Fibroblast of lung (primary cell): ENCODE measurements around the gene HNF1B. TPM values are rescaled to one million over a fixed set of nuclear protein-coding genes. Genes with fewer than 3 reads are reported as not detected.
A peak's percentile ranks its signal among the peaks of the same experiment; 100 is the strongest.

Experiments used
- DNase-seq, 2 donors: peaks; one replicate each; pipeline versions ENCODE4 v3.0.0 to v3.0.0-alpha.2; 2010; ENCODE audit warnings: low read depth in 2 of 2
- H2AFZ ChIP-seq: 2 replicates; pipeline ENCODE4 v1.5.1; 2012; ENCODE audit warnings: low read length, control low read depth, inconsistent platforms
- H3K27ac ChIP-seq: 2 replicates; pipeline ENCODE4 v1.5.1; 2011; ENCODE audit warnings: low read length, control low read depth; ENCODE audit not compliant: insufficient read depth
- H3K27me3 ChIP-seq: 2 replicates; pipeline ENCODE4 v1.5.1; 2011; ENCODE audit warnings: mild to moderate bottlenecking, low read length; ENCODE audit not compliant: control insufficient read depth, insufficient read depth
- H3K36me3 ChIP-seq: 2 replicates; pipeline ENCODE4 v1.5.1; 2011; ENCODE audit warnings: low read length; ENCODE audit not compliant: control insufficient read depth, insufficient read depth
- H3K4me1 ChIP-seq: 2 replicates; pipeline ENCODE4 v1.5.1; 2011; ENCODE audit warnings: low read length; ENCODE audit not compliant: control insufficient read depth, insufficient read depth; ENCODE audit errors: extremely low read depth
- H3K4me2 ChIP-seq: 2 replicates; pipeline ENCODE4 v1.5.1; 2011; ENCODE audit warnings: low read length, control low read depth; ENCODE audit not compliant: insufficient read depth; ENCODE audit errors: extremely low read depth
- H3K4me3 ChIP-seq, 4 experiments: fragments of 200-600 bp in 1 of 4; sonication (generic) in 1 of 4; replicated peaks in 1 of 4; 2 replicates each; pipeline ENCODE4 v1.5.1; 2011 to 2016; ENCODE audit warnings: low read length in 4 of 4, low read depth in 3 of 4, mild to moderate bottlenecking in 3 of 4, control low read depth in 2 of 4, inconsistent platforms in 1 of 4, mixed read lengths in 1 of 4; ENCODE audit not compliant: insufficient read depth in 1 of 4; ENCODE audit errors: control extremely low read depth in 1 of 4
- H3K79me2 ChIP-seq: 2 replicates; pipeline ENCODE4 v1.5.1; 2012; ENCODE audit warnings: mild to moderate bottlenecking, low read length, inconsistent platforms; ENCODE audit not compliant: control insufficient read depth, insufficient read depth
- H3K9ac ChIP-seq: 2 replicates; pipeline ENCODE4 v1.5.1; 2011; ENCODE audit warnings: mild to moderate bottlenecking, low read length, control low read depth; ENCODE audit not compliant: insufficient read depth
- H3K9me3 ChIP-seq: 2 replicates; pipeline ENCODE4 v1.5.1; 2012; ENCODE audit warnings: low read depth, low read length; ENCODE audit not compliant: control insufficient read depth, insufficient read depth
- H4K20me1 ChIP-seq: 2 replicates; pipeline ENCODE4 v1.5.1; 2011; ENCODE audit warnings: low read length; ENCODE audit not compliant: control insufficient read depth, insufficient read depth; ENCODE audit errors: extremely low read depth
- EZH2 ChIP-seq: IDR thresholded peaks from 2 replicates; pipeline ENCODE4 v1.5.1; 2012; ENCODE audit warnings: low read length, control low read depth, mild to moderate bottlenecking; ENCODE audit errors: missing control alignments
- polyA plus RNA-seq, 2 donors: library from polyadenylated mRNA; depleted of rRNA in 1 of 2; stranded (reverse) in 1 of 2; unstranded in 1 of 2; fragments of >200 nt; gene quantifications; 2 replicates each; pipeline ENCODE4 v1.2.1, GENCODE V29; 2011 to 2012; ENCODE audit warnings: missing spikeins in 1 of 2
- total RNA-seq: library from RNA; depleted of rRNA; stranded (reverse); fragments of >200 nt; gene quantifications from 2 replicates; pipeline ENCODE4 v1.2.1, GENCODE V29; 2014
- TF ChIP-seq, protein P1 (sequence below), 2 donors: IDR thresholded peaks in 1 of 2; conservative IDR thresholded peaks in 1 of 2; 1 replicate in 1 of 2; 2 replicates in 1 of 2; pipeline ENCODE4 v1.5.1; 2011 to 2012; ENCODE audit warnings: low read length in 2 of 2, control low read depth in 1 of 2, inconsistent platforms in 1 of 2, low read depth in 1 of 2, mild to moderate bottlenecking in 1 of 2

HNF1B gene
- total and polyA plus RNA-seq, 2 donors (not counting 1 experiment from before 2014, with no cell fraction given): not detected

DNA sequence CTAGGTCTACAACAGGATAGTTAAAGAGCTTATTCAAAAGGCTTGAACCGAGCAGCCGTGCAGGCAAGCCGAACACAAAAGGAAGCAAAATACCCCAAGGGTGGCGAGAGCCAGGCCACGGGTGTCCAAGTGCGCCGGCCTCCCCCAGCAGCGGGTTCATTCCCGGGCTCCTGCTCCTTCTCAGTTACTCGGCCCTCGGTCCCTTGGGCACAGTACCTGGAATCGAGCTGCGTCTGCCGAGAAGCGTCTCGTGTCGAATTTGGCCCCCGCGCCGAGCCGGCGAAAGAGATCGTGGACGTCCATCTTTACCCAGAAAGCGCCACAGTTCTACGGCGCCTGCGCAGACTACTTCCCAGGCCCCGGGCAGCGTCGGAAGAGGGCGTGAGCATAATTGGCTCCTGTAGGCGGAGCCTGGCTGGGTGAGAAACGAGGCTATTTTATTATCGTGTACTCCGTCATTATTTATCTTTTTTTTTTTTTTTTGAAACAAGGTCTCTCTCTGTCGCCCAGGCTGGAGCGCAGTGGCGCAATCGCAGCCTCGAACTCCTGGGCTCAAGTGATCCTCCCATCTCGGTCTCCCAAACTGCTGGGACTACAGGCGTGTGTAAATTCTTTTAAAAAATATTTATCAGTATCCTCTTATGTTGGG lies 101.6 kb downstream of the HNF1B start, which contains the start of gene DDX52:
TSS of gene DDX52 (minus strand) at position 329 of the 649 bp plus-strand sequence. CDS start at position 303, 26 bp downstream.
- H3K4me1 ChIP-seq: peaks cover 3% of the 10 kb centered on the region
- peak within 1 kb of the TSS; percentile 86 for H2AFZ ChIP-seq
- H3K9ac ChIP-seq: peak within 1 kb of the TSS; percentile 95
- DNase-seq: peak; percentile 82 to 90
- no peak for TF ChIP-seq EZH2
- TF ChIP-seq, protein P1, sequence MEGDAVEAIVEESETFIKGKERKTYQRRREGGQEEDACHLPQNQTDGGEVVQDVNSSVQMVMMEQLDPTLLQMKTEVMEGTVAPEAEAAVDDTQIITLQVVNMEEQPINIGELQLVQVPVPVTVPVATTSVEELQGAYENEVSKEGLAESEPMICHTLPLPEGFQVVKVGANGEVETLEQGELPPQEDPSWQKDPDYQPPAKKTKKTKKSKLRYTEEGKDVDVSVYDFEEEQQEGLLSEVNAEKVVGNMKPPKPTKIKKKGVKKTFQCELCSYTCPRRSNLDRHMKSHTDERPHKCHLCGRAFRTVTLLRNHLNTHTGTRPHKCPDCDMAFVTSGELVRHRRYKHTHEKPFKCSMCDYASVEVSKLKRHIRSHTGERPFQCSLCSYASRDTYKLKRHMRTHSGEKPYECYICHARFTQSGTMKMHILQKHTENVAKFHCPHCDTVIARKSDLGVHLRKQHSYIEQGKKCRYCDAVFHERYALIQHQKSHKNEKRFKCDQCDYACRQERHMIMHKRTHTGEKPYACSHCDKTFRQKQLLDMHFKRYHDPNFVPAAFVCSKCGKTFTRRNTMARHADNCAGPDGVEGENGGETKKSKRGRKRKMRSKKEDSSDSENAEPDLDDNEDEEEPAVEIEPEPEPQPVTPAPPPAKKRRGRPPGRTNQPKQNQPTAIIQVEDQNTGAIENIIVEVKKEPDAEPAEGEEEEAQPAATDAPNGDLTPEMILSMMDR (conservative IDR thresholded peaks at IDR 0.05 in 1 of 2, IDR thresholded peaks at IDR 0.05 in 1 of 2; ENCODE audit: low read depth in 1 of 2, low read length in 2 of 2): no peak
- peak within 1 kb of the TSS; percentile 96 for H3K4me2 ChIP-seq
- H4K20me1 ChIP-seq: no peaks in the 10 kb centered on the region
- H3K9me3 ChIP-seq: no peaks in the 10 kb centered on the region
- no peaks in the 10 kb centered on the region for H3K27me3 ChIP-seq
- H3K27ac ChIP-seq: peak within 1 kb of the TSS; percentile 86
- peaks cover 4% of the 10 kb centered on the region for H3K36me3 ChIP-seq
- H3K4me3 ChIP-seq: peak within 1 kb of the TSS; percentile 65 to 97 (median 68)
- peaks cover 27% of the 10 kb centered on the region for H3K79me2 ChIP-seq

- Histone ChIP-seq H3K4me3 (peak overlapping the region; percentile 65 to 97 (median 68)), H3K4me2 (peak overlapping the region; percentile 96), H2AFZ (peak overlapping the region; percentile 86), H3K79me2 (peaks cover 30% of the 10 kb centered on the region), H3K27ac (peak overlapping the region; percentile 86), H3K4me1 (peaks cover 3% of the 10 kb centered on the region), H3K9ac (peak overlapping the region; percentile 95), H3K9me3 (no peaks in the 10 kb centered on the region), H4K20me1 (no peaks in the 10 kb centered on the region), H3K27me3 (no peaks in the 10 kb centered on the region), H3K36me3 (peaks cover 6% of the 10 kb centered on the region)
- no peak for TF ChIP-seq EZH2
- TF ChIP-seq, protein P1 (conservative IDR thresholded peaks at IDR 0.05 in 1 of 2, IDR thresholded peaks at IDR 0.05 in 1 of 2; ENCODE audit: low read depth in 1 of 2, low read length in 2 of 2): no peak
- DNase-seq: peak; percentile 40 to 49
These were observed 102.2 kb downstream of the HNF1B start for GRCh38 chr17:37642681-37643080.

DNA sequence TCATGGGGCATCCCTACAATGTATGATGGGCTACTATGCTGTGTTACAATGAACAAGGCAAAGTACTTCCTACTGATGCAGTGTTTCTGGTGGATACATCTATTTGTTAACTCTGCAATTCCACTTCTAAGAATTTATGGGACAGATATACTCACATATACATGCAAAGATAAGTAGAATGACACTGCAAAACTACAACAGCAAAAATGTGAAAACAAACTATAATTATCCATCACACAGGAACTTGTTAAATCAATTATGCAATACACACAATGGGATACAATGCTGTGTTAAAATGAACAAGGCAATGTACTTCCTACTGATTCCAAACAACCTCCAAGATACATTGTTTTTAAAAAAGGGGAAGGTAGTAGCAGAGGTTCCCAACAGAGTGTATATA lies 104.8 kb downstream of the HNF1B start:
- peaks cover 30% of the 10 kb centered on the region for H3K79me2 ChIP-seq
- no peaks in the 10 kb centered on the region for H3K27me3 ChIP-seq
- DNase-seq: no peak
- no peak overlapping the region for H3K4me3 ChIP-seq
- H4K20me1 ChIP-seq: no peaks in the 10 kb centered on the region
- no peak overlapping the region for H2AFZ ChIP-seq
- no peak overlapping the region for H3K4me2 ChIP-seq
- peaks cover 6% of the 10 kb centered on the region for H3K36me3 ChIP-seq
- TF ChIP-seq, protein P1 (conservative IDR thresholded peaks at IDR 0.05 in 1 of 2, IDR thresholded peaks at IDR 0.05 in 1 of 2; ENCODE audit: low read depth in 1 of 2, low read length in 2 of 2): no peak
- TF ChIP-seq EZH2: no peak
- H3K4me1 ChIP-seq: peaks cover 3% of the 10 kb centered on the region
- no peak overlapping the region for H3K9ac ChIP-seq
- no peak overlapping the region for H3K27ac ChIP-seq
- H3K9me3 ChIP-seq: no peaks in the 10 kb centered on the region
